PC-3 (cell line): ENCODE results near the gene GPC3. TPM values are rescaled to one million over a fixed set of nuclear protein-coding genes. Genes with fewer than 3 reads are reported as not detected.

Source experiments
- ATAC-seq: fragments of 200-7000 bp; cut with Tn5 transposase; 2 replicates; pipeline ENCODE4 v1.9.1; 2020; ENCODE audit warnings: mild to moderate bottlenecking, moderate library complexity
- BruUV-seq: library from RNA; stranded (reverse); fragments of 400-500 nt; replicated peaks from 2 replicates; lab custom pipeline; 2021; lab: Mats Ljungman, UMichigan
- CTCF ChIA-PET: fragments of 300-600 bp; sonication (Branson Sonifier 250); formaldehyde crosslinking; loops from one replicate; lab custom pipeline; 2022; ENCODE audit warnings: antibody characterized with exemption; lab: Charles Lee
- POLR2A ChIA-PET: fragments of 300-600 bp; sonication (Branson Sonifier 250); formaldehyde crosslinking; loops from one replicate; lab custom pipeline; 2022; ENCODE audit warnings: antibody characterized with exemption; ENCODE audit not compliant: unreplicated experiment; lab: Charles Lee
- DNase-seq: peaks from one replicate; pipeline ENCODE4 v3.0.0-alpha.2; 2015
- H2AFZ ChIP-seq: fragments of 300-600 bp; sonication (generic); 2 replicates; pipeline ENCODE4 v1.6.0; 2016; ENCODE audit warnings: antibody characterized with exemption, low read length
- H3F3A ChIP-seq: fragments of 300-600 bp; sonication (generic); one replicate; pipeline ENCODE4 v1.6.0; 2017; ENCODE audit warnings: antibody characterized with exemption, low read length, control low read depth, mild to moderate bottlenecking; ENCODE audit not compliant: unreplicated experiment
- H3K27ac ChIP-seq: fragments of 300-600 bp; sonication (generic); 2 replicates; pipeline ENCODE4 v1.5.1; 2016; ENCODE audit warnings: mild to moderate bottlenecking, low read length
- H3K27me3 ChIP-seq: fragments of 300-600 bp; sonication (generic); 2 replicates; pipeline ENCODE4 v1.6.1; 2016; ENCODE audit warnings: low read length, mixed read lengths
- H3K36me3 ChIP-seq: fragments of 300-600 bp; sonication (generic); 2 replicates; pipeline ENCODE4 v1.6.1; 2016; ENCODE audit warnings: low read depth, mixed run types, low read length, mixed read lengths
- H3K4me1 ChIP-seq: fragments of 300-600 bp; sonication (generic); 2 replicates; pipeline ENCODE4 v1.5.1; 2016; ENCODE audit warnings: low read length; ENCODE audit not compliant: insufficient read depth
- H3K4me2 ChIP-seq: fragments of 300-600 bp; sonication (generic); 2 replicates; pipeline ENCODE4 v1.6.0; 2016; ENCODE audit warnings: low read length
- H3K4me3 ChIP-seq: fragments of 300-600 bp; sonication (generic); 2 replicates; pipeline ENCODE4 v1.5.1; 2016; ENCODE audit warnings: mild to moderate bottlenecking, low read length, mixed read lengths
- H3K79me2 ChIP-seq: fragments of 300-600 bp; sonication (generic); 2 replicates; pipeline ENCODE4 v1.6.1; 2017; ENCODE audit warnings: low read length, mixed read lengths
- H3K9ac ChIP-seq: fragments of 300-600 bp; sonication (generic); 2 replicates; pipeline ENCODE4 v1.6.0; 2016; ENCODE audit warnings: mild to moderate bottlenecking, low read length
- H3K9me2 ChIP-seq: fragments of 300-600 bp; sonication (generic); replicated peaks from 2 replicates; pipeline ENCODE4 v1.6.1; 2016; ENCODE audit warnings: mixed run types, low read length, mixed read lengths
- H3K9me3 ChIP-seq: fragments of 300-600 bp; sonication (generic); 2 replicates; pipeline ENCODE4 v1.6.1; 2016; ENCODE audit warnings: low read length, mixed read lengths
- H4K20me1 ChIP-seq: fragments of 300-600 bp; sonication (generic); 2 replicates; pipeline ENCODE4 v1.6.1; 2016; ENCODE audit warnings: low read length, mixed read lengths
- EZH2 ChIP-seq: fragments of 300-600 bp; sonication (generic); IDR thresholded peaks from one replicate; pipeline ENCODE4 v1.6.1; 2017; ENCODE audit warnings: antibody characterized with exemption, mild to moderate bottlenecking, low read length; ENCODE audit not compliant: unreplicated experiment
- EZH2phosphoT487 ChIP-seq: fragments of 300-600 bp; sonication (generic); IDR thresholded peaks from 2 replicates; pipeline ENCODE4 v1.6.1; 2018; ENCODE audit warnings: mild to moderate bottlenecking, antibody characterized with exemption, low read length, borderline replicate concordance
- intact Hi-C: fragments of 100-400 bp; cut with micrococcal nuclease; formaldehyde crosslinking; loops from 2 replicates; pipeline ENCODE4 v1.9.0; 2023
- total RNA-seq: library from RNA; depleted of rRNA; stranded (reverse); fragments of >200 nt; gene quantifications from 2 replicates; pipeline ENCODE4 v1.2.3, GENCODE V29; 2014
- TF ChIP-seq, protein P1 (sequence below): fragments of 300-600 bp; sonication (generic); conservative IDR thresholded peaks from 2 replicates; pipeline ENCODE4 v1.5.1; 2017; ENCODE audit warnings: antibody characterized with exemption, low read depth, mild to moderate bottlenecking, low read length

GPC3 gene
- total RNA-seq, 1 experiment from 2014 or later: not detected

DNA sequence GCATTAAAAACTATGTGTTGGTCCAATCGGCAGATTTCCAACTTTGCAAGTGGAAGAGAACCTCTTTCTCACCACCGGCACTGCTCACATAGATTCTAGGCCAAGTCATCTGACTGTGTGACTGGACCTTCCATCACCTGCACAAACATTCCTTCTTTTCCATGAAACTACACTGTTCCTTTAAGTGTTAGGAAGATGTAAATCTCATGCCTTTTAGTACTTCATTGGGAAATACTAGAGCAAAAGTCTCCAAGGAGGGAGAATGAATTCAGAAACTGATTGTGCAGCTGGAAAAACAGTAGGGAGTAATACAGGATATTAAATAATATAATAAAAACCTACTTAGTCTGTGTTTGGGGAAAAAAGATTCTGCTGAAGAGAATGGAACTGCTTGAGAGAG, 238.2 kb downstream of the GPC3 start:
- no TSS peak for BruUV-seq
- no peak overlapping the region for H3K4me3 ChIP-seq
- no peaks in the 10 kb centered on the region for H3K9me2 ChIP-seq
- DNase-seq: no peak
- no peaks in the 10 kb centered on the region for H4K20me1 ChIP-seq
- H3F3A ChIP-seq: no peaks in the 10 kb centered on the region
- H3K27me3 ChIP-seq: no peaks in the 10 kb centered on the region
- no peak overlapping the region for H3K9ac ChIP-seq
- H3K79me2 ChIP-seq: no peaks in the 10 kb centered on the region
- intact Hi-C loops: no loop called here
- H3K4me2 ChIP-seq: no peak overlapping the region
- H3K27ac ChIP-seq: no peak overlapping the region
- H3K36me3 ChIP-seq: no peaks in the 10 kb centered on the region
- TF ChIP-seq EZH2phosphoT487: no peak
- no peak for TF ChIP-seq EZH2
- H3K4me1 ChIP-seq: no peaks in the 10 kb centered on the region
- H2AFZ ChIP-seq: no peak overlapping the region
- ChIA-PET CTCF (no interaction called here), POLR2A (no interaction called here)
- no peak for ATAC-seq
- no peaks in the 10 kb centered on the region for H3K9me3 ChIP-seq

DNA sequence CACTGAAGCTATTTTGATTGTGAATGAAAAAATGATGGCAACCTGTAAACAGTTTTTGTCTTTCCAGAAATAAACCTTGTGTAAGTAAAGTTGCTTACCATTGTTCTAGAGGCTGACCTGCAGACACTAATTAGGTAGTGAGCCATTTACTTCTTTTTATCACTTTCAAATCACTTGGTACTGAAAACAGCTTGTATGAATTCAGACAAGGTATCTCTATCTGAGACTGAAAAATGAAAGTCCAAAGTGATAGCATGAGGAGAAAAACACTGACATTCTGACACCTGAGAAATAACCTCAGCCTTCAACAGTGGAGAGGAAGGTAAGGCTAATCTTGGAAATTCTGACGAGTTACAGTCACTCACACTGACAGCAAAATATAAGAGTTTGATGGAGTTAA, 238.8 kb downstream of the GPC3 start:
- Histone ChIP-seq H3K9ac (no peak overlapping the region), H3F3A (no peaks in the 10 kb centered on the region), H3K4me2 (no peak overlapping the region), H3K36me3 (no peaks in the 10 kb centered on the region), H3K4me1 (no peaks in the 10 kb centered on the region), H3K9me3 (no peaks in the 10 kb centered on the region), H3K27me3 (no peaks in the 10 kb centered on the region), H3K4me3 (no peak overlapping the region), H3K9me2 (no peaks in the 10 kb centered on the region), H2AFZ (no peak overlapping the region), H3K79me2 (no peaks in the 10 kb centered on the region), H3K27ac (no peak overlapping the region), H4K20me1 (no peaks in the 10 kb centered on the region)
- DNase-seq (no peak), ATAC-seq (no peak)
- no TSS peak for BruUV-seq
- TF ChIP-seq EZH2: no peak
- CTCF ChIA-PET: interaction anchor here (1.1 kb wide), 1 partner anchor 49 kb away, joined by 3 read pairs; no protein-coding TSS in a partner anchor
- POLR2A ChIA-PET: no interaction called here
- intact Hi-C loops: no loop called here

DNA sequence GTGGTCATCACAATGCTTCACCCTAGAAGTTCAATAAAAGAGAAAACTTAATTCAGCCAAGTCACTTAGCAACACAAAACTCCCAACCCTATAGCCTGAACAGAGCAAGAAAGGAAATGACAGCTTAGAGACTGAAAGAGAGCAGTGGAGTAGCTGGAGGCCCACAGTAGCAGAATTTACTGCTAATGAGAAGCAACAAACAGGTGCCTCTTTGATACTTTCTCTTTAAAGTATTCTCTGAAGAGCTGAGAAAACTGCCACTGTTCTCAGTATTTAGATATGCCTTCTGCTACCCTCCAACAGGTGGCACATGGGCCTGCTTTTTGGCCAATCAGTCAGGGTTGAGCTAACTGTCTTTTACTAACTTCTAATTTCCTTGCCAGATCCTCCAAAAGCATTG, 240.0 kb downstream of the GPC3 start:
- Histone ChIP-seq H3K4me1 (no peaks in the 10 kb centered on the region), H3K27ac (no peak overlapping the region), H3K27me3 (no peaks in the 10 kb centered on the region), H3K4me2 (no peak overlapping the region), H3K9me2 (no peaks in the 10 kb centered on the region), H3K9me3 (no peaks in the 10 kb centered on the region), H3F3A (no peaks in the 10 kb centered on the region), H3K4me3 (no peak overlapping the region), H3K36me3 (no peaks in the 10 kb centered on the region), H2AFZ (no peak overlapping the region), H3K9ac (no peak overlapping the region), H4K20me1 (no peaks in the 10 kb centered on the region), H3K79me2 (no peaks in the 10 kb centered on the region)
- no TSS peak for BruUV-seq
- CTCF ChIA-PET: interaction anchor here (1.1 kb wide), 1 partner anchor 47 kb away, joined by 3 read pairs; no protein-coding TSS in a partner anchor
- peak; percentile 45 for ATAC-seq
- TF ChIP-seq, protein P1, sequence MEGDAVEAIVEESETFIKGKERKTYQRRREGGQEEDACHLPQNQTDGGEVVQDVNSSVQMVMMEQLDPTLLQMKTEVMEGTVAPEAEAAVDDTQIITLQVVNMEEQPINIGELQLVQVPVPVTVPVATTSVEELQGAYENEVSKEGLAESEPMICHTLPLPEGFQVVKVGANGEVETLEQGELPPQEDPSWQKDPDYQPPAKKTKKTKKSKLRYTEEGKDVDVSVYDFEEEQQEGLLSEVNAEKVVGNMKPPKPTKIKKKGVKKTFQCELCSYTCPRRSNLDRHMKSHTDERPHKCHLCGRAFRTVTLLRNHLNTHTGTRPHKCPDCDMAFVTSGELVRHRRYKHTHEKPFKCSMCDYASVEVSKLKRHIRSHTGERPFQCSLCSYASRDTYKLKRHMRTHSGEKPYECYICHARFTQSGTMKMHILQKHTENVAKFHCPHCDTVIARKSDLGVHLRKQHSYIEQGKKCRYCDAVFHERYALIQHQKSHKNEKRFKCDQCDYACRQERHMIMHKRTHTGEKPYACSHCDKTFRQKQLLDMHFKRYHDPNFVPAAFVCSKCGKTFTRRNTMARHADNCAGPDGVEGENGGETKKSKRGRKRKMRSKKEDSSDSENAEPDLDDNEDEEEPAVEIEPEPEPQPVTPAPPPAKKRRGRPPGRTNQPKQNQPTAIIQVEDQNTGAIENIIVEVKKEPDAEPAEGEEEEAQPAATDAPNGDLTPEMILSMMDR: 0 out of 2 replicates have a peak, but pooled peaks have one; percentile 18
- TF ChIP-seq EZH2: no peak
- intact Hi-C loops: no loop called here
- DNase-seq: no peak
- POLR2A ChIA-PET: no interaction called here
